Measurements from ENCODE around the gene GMEB1.
"Not testable (repeated sequence)": the region's sequence is repeated elsewhere in the genome, so short reads cannot be mapped to it uniquely, and the experiment has no call there.

The GMEB1 gene

GRCh38 chr1:28671254-28671780 lies 2.7 kb downstream of the GMEB1 start:
- DNase-seq (ENCODE audit: low read depth in 2 of 2), result no peak

- DNase-seq (ENCODE audit: low read depth in 2 of 2), result not testable (repeated sequence)
Measured at GRCh38 chr1:28672971-28673370, 4.4 kb downstream of the GMEB1 start.

- DNase-seq (ENCODE audit: low read depth in 2 of 2), result no peak
Measured at GRCh38 chr1:28675924-28676257, 7.3 kb downstream of the GMEB1 start.

GRCh38 chr1:28680151-28680550 lies 11.6 kb downstream of the GMEB1 start:
- no peak for DNase-seq (ENCODE audit: low read depth in 2 of 2)

GRCh38 chr1:28682840-28683239 lies 14.3 kb downstream of the GMEB1 start:
- no peak for DNase-seq (ENCODE audit: low read depth in 2 of 2)

- no peak for DNase-seq (ENCODE audit: low read depth in 2 of 2)
Measured at GRCh38 chr1:28684937-28685336, 16.4 kb downstream of the GMEB1 start.

- DNase-seq (ENCODE audit: low read depth in 2 of 2), result not testable (repeated sequence)
Measured at GRCh38 chr1:28691627-28692026, 23.0 kb downstream of the GMEB1 start.

GRCh38 chr1:28703629-28704028 lies 35.0 kb downstream of the GMEB1 start:
- no peak for DNase-seq (ENCODE audit: low read depth in 2 of 2)

- no peak for DNase-seq (ENCODE audit: low read depth in 2 of 2)
Measured at GRCh38 chr1:28716336-28716735, 47.8 kb downstream of the GMEB1 start.

GRCh38 chr1:28718166-28718565 lies 49.6 kb downstream of the GMEB1 start:
- DNase-seq (ENCODE audit: low read depth in 2 of 2), result no peak

- DNase-seq (ENCODE audit: low read depth in 2 of 2), result no peak
Measured at GRCh38 chr1:28718586-28719331, 50.2 kb downstream of the GMEB1 start.

GRCh38 chr1:28719332-28719619 lies 50.7 kb downstream of the GMEB1 start:
- DNase-seq (ENCODE audit: low read depth in 2 of 2), result no peak

- DNase-seq (ENCODE audit: low read depth in 2 of 2), result no peak
Measured at GRCh38 chr1:28720376-28720775, 51.8 kb downstream of the GMEB1 start.

- not testable (repeated sequence) for DNase-seq (ENCODE audit: low read depth in 2 of 2)
Measured at GRCh38 chr1:28721927-28722326, 53.3 kb downstream of the GMEB1 start.

GRCh38 chr1:28725365-28725764 lies 56.8 kb downstream of the GMEB1 start:
- not testable (repeated sequence) for DNase-seq (ENCODE audit: low read depth in 2 of 2)

- DNase-seq (ENCODE audit: low read depth in 2 of 2), result no peak
Measured at GRCh38 chr1:28735961-28736449, 67.4 kb downstream of the GMEB1 start.

- peak; percentile 95 to 96 for DNase-seq (ENCODE audit: low read depth in 2 of 2)
Measured at GRCh38 chr1:28736450-28737306, 68.1 kb downstream of the GMEB1 start, which contains the start of gene YTHDF2. Gene YTHDF2 (plus strand): TSS chr1:28736940. CDS start chr1:28737121, 181 bp downstream.

GRCh38 chr1:28737307-28738132 lies 68.9 kb downstream of the GMEB1 start:
- no peak for DNase-seq (ENCODE audit: low read depth in 2 of 2)

GRCh38 chr1:28740118-28740517 lies 71.5 kb downstream of the GMEB1 start:
- no peak for DNase-seq (ENCODE audit: low read depth in 2 of 2)

GRCh38 chr1:28744184-28744583 lies 75.6 kb downstream of the GMEB1 start:
- no peak for DNase-seq (ENCODE audit: low read depth in 2 of 2)

- DNase-seq (ENCODE audit: low read depth in 2 of 2), result no peak
Measured at GRCh38 chr1:28745653-28746173, 77.1 kb downstream of the GMEB1 start.

- DNase-seq (ENCODE audit: low read depth in 2 of 2), result no peak
Measured at GRCh38 chr1:28750330-28750729, 81.7 kb downstream of the GMEB1 start.
